MG63 (cell line): Measurements from ENCODE around the gene CLDND2. TPM values are rescaled to one million over a fixed set of nuclear protein-coding genes. Genes with fewer than 3 reads are reported as not detected.
A peak's percentile ranks its signal among the peaks of the same experiment; 100 is the strongest.

Experiments used
- DNase-seq: peaks from one replicate; pipeline ENCODE4 v3.0.0-alpha.2; 2020
- H3K27me3 ChIP-seq: fragments of 250-450 bp; sonication (Bioruptor Pico); 2 replicates; pipeline ENCODE4 v1.5.1; 2020; ENCODE audit warnings: mild to moderate bottlenecking, moderate library complexity
- H3K36me3 ChIP-seq: fragments of 250-450 bp; sonication (Bioruptor Pico); 2 replicates; pipeline ENCODE4 v1.5.1; 2020; ENCODE audit warnings: mild to moderate bottlenecking, moderate library complexity
- H3K4me3 ChIP-seq: fragments of 250-450 bp; sonication (Bioruptor Pico); 2 replicates; pipeline ENCODE4 v1.5.1; 2020; ENCODE audit warnings: mild to moderate bottlenecking, moderate library complexity
- H3K9me3 ChIP-seq: fragments of 250-450 bp; sonication (Bioruptor Pico); 2 replicates; pipeline ENCODE4 v1.5.1; 2020; ENCODE audit warnings: mild to moderate bottlenecking, moderate library complexity
- total RNA-seq: library from RNA; depleted of rRNA; stranded (reverse); fragments of >200 nt; shearing (Covaris generic); gene quantifications from 2 replicates; pipeline ENCODE4 v1.2.3, GENCODE V29; 2014; ENCODE audit warnings: low replicate concordance

CLDND2 gene
- total RNA-seq, 1 experiment from 2014 or later = not detected

GRCh38 chr19:51365965-51366388 is 2.8 kb downstream of the CLDND2 start, which contains the start of gene ETFB:
TSS of gene ETFB (minus strand) at chr19:51366388. CDS start at chr19:51366326, 62 bp downstream.
- H3K27me3 ChIP-seq = no peaks in the 10 kb centered on the region

GRCh38 chr19:51365211-51365964 is 3.4 kb downstream of the CLDND2 start:
- Histone ChIP-seq H3K4me3 (peak overlapping the region; percentile 98), H3K36me3 (peaks cover 7% of the 10 kb centered on the region), H3K9me3 (no peaks in the 10 kb centered on the region), H3K27me3 (no peaks in the 10 kb centered on the region)
- DNase-seq = peak; percentile 39

More at GRCh38 chr19:51365965-51366388, 2.8 kb downstream of the CLDND2 start, which contains the start of gene ETFB:
- peak within 1 kb of the TSS; percentile 98 for H3K4me3 ChIP-seq
- peaks cover 7% of the 10 kb centered on the region for H3K36me3 ChIP-seq
- no peaks in the 10 kb centered on the region for H3K9me3 ChIP-seq
- DNase-seq = no peak

- Histone ChIP-seq H3K27me3 (no peaks in the 10 kb centered on the region), H3K4me3 (peak overlapping the region; percentile 98; the same call in 1 of the 2 replicates), H3K36me3 (peaks cover 7% of the 10 kb centered on the region), H3K9me3 (no peaks in the 10 kb centered on the region)
- DNase-seq = no peak
Observed at GRCh38 chr19:51364200-51365106, 4.3 kb downstream of the CLDND2 start.

GRCh38 chr19:51361239-51361638 is 7.6 kb downstream of the CLDND2 start:
- H3K9me3 ChIP-seq = no peaks in the 10 kb centered on the region
- H3K27me3 ChIP-seq = no peaks in the 10 kb centered on the region
- H3K4me3 ChIP-seq = no peak overlapping the region
- peaks cover 7% of the 10 kb centered on the region for H3K36me3 ChIP-seq
- DNase-seq = no peak

GRCh38 chr19:51359294-51359693 is 9.5 kb downstream of the CLDND2 start:
- Histone ChIP-seq H3K27me3 (no peaks in the 10 kb centered on the region), H3K9me3 (no peaks in the 10 kb centered on the region), H3K36me3 (peaks cover 4% of the 10 kb centered on the region), H3K4me3 (no peak overlapping the region)
- peak; percentile 92 for DNase-seq

- Histone ChIP-seq H3K27me3 (no peaks in the 10 kb centered on the region), H3K9me3 (no peaks in the 10 kb centered on the region), H3K4me3 (no peak overlapping the region), H3K36me3 (peaks cover 4% of the 10 kb centered on the region)
- no peak for DNase-seq
Observed at GRCh38 chr19:51357952-51358351, 10.9 kb downstream of the CLDND2 start.

GRCh38 chr19:51356159-51356801 is 12.5 kb downstream of the CLDND2 start:
- no peak for DNase-seq
- Histone ChIP-seq H3K4me3 (no peak overlapping the region), H3K27me3 (no peaks in the 10 kb centered on the region)

GRCh38 chr19:51354742-51355148 is 14.1 kb downstream of the CLDND2 start:
- H3K27me3 ChIP-seq = no peaks in the 10 kb centered on the region

More at GRCh38 chr19:51356159-51356801, 12.5 kb downstream of the CLDND2 start:
- no peaks in the 10 kb centered on the region for H3K9me3 ChIP-seq
- no peaks in the 10 kb centered on the region; the same call in none of the 2 replicates for H3K36me3 ChIP-seq

GRCh38 chr19:51354103-51354741 is 14.6 kb downstream of the CLDND2 start:
- H3K4me3 ChIP-seq = no peak overlapping the region
- no peak for DNase-seq
- no peaks in the 10 kb centered on the region for H3K27me3 ChIP-seq
- peaks cover 14% of the 10 kb centered on the region for H3K36me3 ChIP-seq
- H3K9me3 ChIP-seq = no peaks in the 10 kb centered on the region

More at GRCh38 chr19:51354742-51355148, 14.1 kb downstream of the CLDND2 start:
- H3K9me3 ChIP-seq = no peaks in the 10 kb centered on the region
- H3K36me3 ChIP-seq = peaks cover 11% of the 10 kb centered on the region
- no peak for DNase-seq
- H3K4me3 ChIP-seq = no peak overlapping the region

- no peak for DNase-seq
- Histone ChIP-seq H3K4me3 (no peak overlapping the region), H3K27me3 (no peaks in the 10 kb centered on the region), H3K9me3 (no peaks in the 10 kb centered on the region), H3K36me3 (peaks cover 21% of the 10 kb centered on the region)
Observed at GRCh38 chr19:51352783-51353360, 15.9 kb downstream of the CLDND2 start.

GRCh38 chr19:51351266-51351990 is 17.4 kb downstream of the CLDND2 start:
- Histone ChIP-seq H3K36me3 (peaks cover 36% of the 10 kb centered on the region), H3K4me3 (no peak overlapping the region), H3K9me3 (no peaks in the 10 kb centered on the region), H3K27me3 (no peaks in the 10 kb centered on the region)
- no peak for DNase-seq

GRCh38 chr19:51347209-51347928 is 21.4 kb downstream of the CLDND2 start:
- Histone ChIP-seq H3K4me3 (no peak overlapping the region), H3K36me3 (peaks cover 46% of the 10 kb centered on the region), H3K9me3 (no peaks in the 10 kb centered on the region), H3K27me3 (no peaks in the 10 kb centered on the region)
- DNase-seq = no peak

GRCh38 chr19:51346742-51347141 is 22.1 kb downstream of the CLDND2 start:
- Histone ChIP-seq H3K9me3 (no peaks in the 10 kb centered on the region), H3K4me3 (no peak overlapping the region), H3K36me3 (peaks cover 46% of the 10 kb centered on the region), H3K27me3 (no peaks in the 10 kb centered on the region)
- DNase-seq = no peak

- Histone ChIP-seq H3K4me3 (no peak overlapping the region), H3K27me3 (no peaks in the 10 kb centered on the region), H3K9me3 (no peaks in the 10 kb centered on the region), H3K36me3 (peaks cover 39% of the 10 kb centered on the region)
- no peak for DNase-seq
Observed at GRCh38 chr19:51345076-51345620, 23.7 kb downstream of the CLDND2 start.
